Cardiac muscle cell (in vitro differentiated cells and primary cell): ENCODE data around the gene TMPRSS6. TPM values are rescaled to one million over a fixed set of nuclear protein-coding genes. Genes with fewer than 3 reads are reported as not detected.

Experiments used
- DNase-seq, 2 donors: peaks; one replicate each; pipeline versions ENCODE4 v3.0.0 to v3.0.0-alpha.2; 2010 to 2017; ENCODE audit warnings: low read depth in 1 of 2, low spot score in 1 of 2
- H3K27ac ChIP-seq: fragments of 200-600 bp; sonication (generic); 2 replicates; pipeline ENCODE4 v1.5.1; 2016
- H3K27me3 ChIP-seq: fragments of 200-600 bp; sonication (generic); 2 replicates; pipeline ENCODE4 v1.6.0; 2016; ENCODE audit warnings: control low read depth
- H3K36me3 ChIP-seq: fragments of 200-600 bp; sonication (generic); 2 replicates; pipeline ENCODE4 v1.5.1; 2016; ENCODE audit warnings: control low read depth
- H3K4me1 ChIP-seq: fragments of 200-600 bp; sonication (generic); 2 replicates; pipeline ENCODE4 v1.8.1; 2017; ENCODE audit warnings: low read depth, mild to moderate bottlenecking, mixed run types
- H3K4me3 ChIP-seq: fragments of 200-600 bp; sonication (generic); 2 replicates; pipeline ENCODE4 v1.5.1; 2016; ENCODE audit warnings: mild to moderate bottlenecking
- H3K9me3 ChIP-seq: fragments of 200-600 bp; sonication (generic); 2 replicates; pipeline ENCODE4 v1.5.1; 2017; ENCODE audit warnings: low read depth, mild to moderate bottlenecking, control low read depth
- CTCF ChIP-seq: IDR thresholded peaks from 2 replicates; pipeline ENCODE4 v1.5.1; 2012; ENCODE audit warnings: low read depth, mild to moderate bottlenecking, low read length
- polyA plus RNA-seq: library from polyadenylated mRNA; unstranded; fragments of >200 nt; fragmentation: Nextera tagmentation; extraction: Ambion mirVana; gene quantifications from 2 replicates; pipeline ENCODE4 v1.2.1, GENCODE V29; 2016
- total RNA-seq: library from RNA; depleted of rRNA; stranded (reverse); fragments of >200 nt; gene quantifications from 2 replicates; pipeline ENCODE4 v1.2.3, GENCODE V29; 2016

TMPRSS6 gene
- total and polyA plus RNA-seq, 2 experiments from 2014 or later: 0.11 TPM; not detected in 1

- Histone ChIP-seq H3K27me3 (no peaks in the 10 kb centered on the region), H3K4me1 (no peaks in the 10 kb centered on the region)
These were observed 57.8 kb downstream of the TMPRSS6 start, which contains the start of gene KCTD17 for GRCh38 chr22:37051391-37052385. TSS of gene KCTD17 (plus strand) at chr22:37051742. CDS start at chr22:37051761, 19 bp downstream.

GRCh38 chr22:37050913-37051312 lies 58.6 kb downstream of the TMPRSS6 start:
- TF ChIP-seq CTCF: no peak
- DNase-seq: no peak
- H3K36me3 ChIP-seq: no peaks in the 10 kb centered on the region
- H3K4me1 ChIP-seq: no peaks in the 10 kb centered on the region
- H3K9me3 ChIP-seq: no peaks in the 10 kb centered on the region
- H3K27ac ChIP-seq: no peak overlapping the region
- no peaks in the 10 kb centered on the region for H3K27me3 ChIP-seq
- peak overlapping the region; percentile 84 for H3K4me3 ChIP-seq

More at GRCh38 chr22:37051391-37052385, 57.8 kb downstream of the TMPRSS6 start, which contains the start of gene KCTD17:
- TF ChIP-seq CTCF: no peak
- Histone ChIP-seq H3K27ac (no peak within 1 kb of the TSS), H3K9me3 (no peaks in the 10 kb centered on the region), H3K4me3 (peak within 1 kb of the TSS; percentile 84), H3K36me3 (no peaks in the 10 kb centered on the region)
- DNase-seq: peak; percentile 69 to 82

GRCh38 chr22:37049224-37049623 lies 60.3 kb downstream of the TMPRSS6 start:
- Histone ChIP-seq H3K36me3 (no peaks in the 10 kb centered on the region), H3K9me3 (no peaks in the 10 kb centered on the region), H3K4me1 (no peaks in the 10 kb centered on the region), H3K27me3 (no peaks in the 10 kb centered on the region), H3K27ac (no peak overlapping the region), H3K4me3 (no peak overlapping the region)
- no peak for DNase-seq
- TF ChIP-seq CTCF: no peak

GRCh38 chr22:37048133-37048532 lies 61.4 kb downstream of the TMPRSS6 start:
- DNase-seq: no peak
- H3K4me3 ChIP-seq: no peak overlapping the region

GRCh38 chr22:37047006-37047405 lies 62.5 kb downstream of the TMPRSS6 start:
- no peak overlapping the region for H3K4me3 ChIP-seq
- H3K4me1 ChIP-seq: no peaks in the 10 kb centered on the region
- H3K36me3 ChIP-seq: no peaks in the 10 kb centered on the region
- no peaks in the 10 kb centered on the region for H3K9me3 ChIP-seq
- H3K27ac ChIP-seq: no peak overlapping the region
- no peak for TF ChIP-seq CTCF
- no peak for DNase-seq
- no peaks in the 10 kb centered on the region for H3K27me3 ChIP-seq

More at GRCh38 chr22:37048133-37048532, 61.4 kb downstream of the TMPRSS6 start:
- Histone ChIP-seq H3K4me1 (no peaks in the 10 kb centered on the region), H3K27ac (no peak overlapping the region), H3K9me3 (no peaks in the 10 kb centered on the region), H3K27me3 (no peaks in the 10 kb centered on the region), H3K36me3 (no peaks in the 10 kb centered on the region)
- TF ChIP-seq CTCF: no peak
